SK-N-SH (cell line): ENCODE results near the gene ZNF786. TPM values are rescaled to one million over a fixed set of nuclear protein-coding genes. Genes with fewer than 3 reads are reported as not detected.

Experiments
- CTCF ChIA-PET: fragments of 300-600, 350-600 bp; formaldehyde crosslinking; extraction: SDS; loops from one replicate; lab custom pipeline; 2021; lab: Yijun Ruan, JAX
- POLR2A ChIA-PET: fragments of 350-600 bp; sonication (Branson Sonifier 250); formaldehyde crosslinking; extraction: SDS; loops from one replicate; lab custom pipeline; 2020; ENCODE audit warnings: antibody characterized with exemption, inconsistent platforms; lab: Yijun Ruan, JAX
- DNase-seq: peaks from one replicate; pipeline ENCODE4 v3.0.0; 2012
- H2AFZ ChIP-seq: fragments of 200-600 bp; sonication (generic); 2 replicates; pipeline ENCODE4 v1.8.1; 2016; ENCODE audit warnings: antibody characterized with exemption, mild to moderate bottlenecking, low read depth
- H3F3A ChIP-seq: fragments of 200-600 bp; sonication (generic); replicated peaks from 2 replicates; pipeline ENCODE3; 2016; ENCODE audit warnings: antibody characterized with exemption, mild to moderate bottlenecking; ENCODE audit not compliant: insufficient read depth
- H3K27ac ChIP-seq, 2 experiments: fragments of 200-500 bp in 1 of 2; fragments of 200-600 bp in 1 of 2; sonication (Bioruptor generic) in 1 of 2; sonication (generic), shearing (Covaris generic) in 1 of 2; 2 replicates each; pipeline versions ENCODE4 v1.5.1 to v1.6.1; 2014 to 2016; ENCODE audit warnings: low read depth in 2 of 2, inconsistent platforms in 1 of 2, low read length in 1 of 2, mild to moderate bottlenecking in 1 of 2, mixed read lengths in 1 of 2
- H3K27me3 ChIP-seq: fragments of 200-600 bp; sonication (generic), shearing (Covaris generic); 2 replicates; pipeline ENCODE4 v1.6.1; 2016; ENCODE audit warnings: mixed run types; ENCODE audit not compliant: insufficient read depth
- H3K36me3 ChIP-seq, 2 experiments: fragments of 200-500 bp in 1 of 2; fragments of 200-600 bp in 1 of 2; sonication (Bioruptor generic) in 1 of 2; sonication (generic) in 1 of 2; replicated peaks in 1 of 2; 2 replicates each; pipeline versions ENCODE3 to v1.5.1; 2014 to 2016; ENCODE audit warnings: low read length in 1 of 2, mild to moderate bottlenecking in 1 of 2; ENCODE audit not compliant: insufficient read depth in 2 of 2, control insufficient read depth in 1 of 2
- H3K4me1 ChIP-seq, 2 experiments: fragments of 200-500 bp in 1 of 2; fragments of 200-600 bp in 1 of 2; sonication (Bioruptor generic) in 1 of 2; sonication (generic), shearing (Covaris generic) in 1 of 2; 2 replicates each; pipeline versions ENCODE4 v1.5.1 to v1.6.1; 2014 to 2016; ENCODE audit warnings: low read depth in 1 of 2, low read length in 1 of 2, mixed run types in 1 of 2; ENCODE audit not compliant: insufficient read depth in 2 of 2, control insufficient read depth in 1 of 2
- H3K4me2 ChIP-seq: fragments of 200-600 bp; sonication (generic), shearing (Covaris generic); 2 replicates; pipeline ENCODE4 v1.6.1; 2017; ENCODE audit warnings: mixed run types
- H3K4me3 ChIP-seq, 2 experiments: fragments of 200-500 bp in 1 of 2; fragments of 200-600 bp in 1 of 2; sonication (Bioruptor generic) in 1 of 2; sonication (generic), shearing (Covaris generic) in 1 of 2; 2 replicates each; pipeline versions ENCODE4 v1.5.1 to v1.8.1; 2014 to 2016; ENCODE audit warnings: low read depth in 2 of 2, inconsistent platforms in 1 of 2, low read length in 1 of 2, mild to moderate bottlenecking in 1 of 2, mixed read lengths in 1 of 2, moderate library complexity in 1 of 2
- H3K79me2 ChIP-seq: fragments of 200-600 bp; sonication (generic); 2 replicates; pipeline ENCODE4 v1.8.1; 2017; ENCODE audit warnings: mild to moderate bottlenecking; ENCODE audit not compliant: insufficient read depth
- H3K9ac ChIP-seq: fragments of 200-600 bp; sonication (generic); 2 replicates; pipeline ENCODE4 v1.6.1; 2017; ENCODE audit warnings: mixed run types
- H3K9me2 ChIP-seq: fragments of 200-600 bp; sonication (generic); 2 replicates; pipeline ENCODE4 v1.6.1; 2017; ENCODE audit warnings: mixed run types
- H3K9me3 ChIP-seq: fragments of 200-600 bp; sonication (generic); 2 replicates; pipeline ENCODE4 v1.6.1; 2017; ENCODE audit warnings: mixed run types, mild to moderate bottlenecking, moderate library complexity
- H4K20me1 ChIP-seq: fragments of 200-600 bp; sonication (generic); 2 replicates; pipeline ENCODE4 v1.6.1; 2017; ENCODE audit warnings: mild to moderate bottlenecking, mixed run types; ENCODE audit not compliant: insufficient read depth
- CHD2 ChIP-seq: fragments of 150-350 bp; IDR thresholded peaks from 2 replicates; pipeline ENCODE4 v1.6.1; 2018; ENCODE audit warnings: low read length; ENCODE audit not compliant: partially characterized antibody
- FOSL2 ChIP-seq: IDR thresholded peaks from 2 replicates; pipeline ENCODE4 v1.4.0; 2012; ENCODE audit warnings: low read depth, mild to moderate bottlenecking, moderate library complexity, borderline replicate concordance
- FOXM1 ChIP-seq: IDR thresholded peaks from 2 replicates; pipeline ENCODE4 v1.4.0; 2012; ENCODE audit warnings: low read depth, mild to moderate bottlenecking
- GATA2 ChIP-seq: sonication (generic); formaldehyde crosslinking; IDR thresholded peaks from 2 replicates; pipeline ENCODE4 v1.5.0; 2020; ENCODE audit warnings: mild to moderate bottlenecking, missing genetic modification reagents
- JUND ChIP-seq: IDR thresholded peaks from 2 replicates; pipeline ENCODE4 v1.4.0; 2012
- MEF2A ChIP-seq: IDR thresholded peaks from 2 replicates; pipeline ENCODE4 v1.4.0; 2012; ENCODE audit warnings: low read depth, borderline replicate concordance
- NFIC ChIP-seq: IDR thresholded peaks from 2 replicates; pipeline ENCODE4 v1.4.0; 2012; ENCODE audit warnings: borderline replicate concordance
- RAD21 ChIP-seq: IDR thresholded peaks from 2 replicates; pipeline ENCODE4 v1.6.1; 2012; ENCODE audit warnings: mild to moderate bottlenecking, low read length
- TCF12 ChIP-seq: IDR thresholded peaks from 2 replicates; pipeline ENCODE4 v1.4.0; 2012
- TEAD4 ChIP-seq: IDR thresholded peaks from 2 replicates; pipeline ENCODE4 v1.4.0; 2012; ENCODE audit warnings: mild to moderate bottlenecking, borderline replicate concordance; ENCODE audit not compliant: insufficient read depth
- WGBS: methylation state at CpG from one replicate; pipeline ENCODE4 v1.1.6; 2017; ENCODE audit warnings: low lambda C conversion rate; 5-methylcytosine and 5-hydroxymethylcytosine counted together
- polyA plus RNA-seq, 3 experiments: library from polyadenylated mRNA; depleted of rRNA; stranded (reverse); fragments of >200 nt; gene quantifications; 2 replicates each; pipeline ENCODE4 v1.2.3, GENCODE V29; 2012
- TF ChIP-seq, protein P1 (sequence below): fragments of 150-350 bp; IDR thresholded peaks from 2 replicates; pipeline ENCODE4 v1.6.1; 2016; ENCODE audit warnings: mild to moderate bottlenecking, low read depth, low read length
- TF ChIP-seq, protein P2 (sequence below): IDR thresholded peaks from 2 replicates; pipeline ENCODE4; 2012

The ZNF786 gene
- polyA plus RNA-seq, 1 of the 3 experiments (the other 2 are of a cell fraction): 5.0 TPM

GRCh38 chr7:149053885-149054284 is 36.6 kb downstream of the ZNF786 start:
- H3K9me2 ChIP-seq: no peaks in the 10 kb centered on the region
- H3K4me1 ChIP-seq: no peaks in the 10 kb centered on the region
- no peaks in the 10 kb centered on the region for H4K20me1 ChIP-seq
- no peak overlapping the region for H3K27ac ChIP-seq
- no peaks in the 10 kb centered on the region for H3K79me2 ChIP-seq
- ChIA-PET CTCF (interaction anchor here (0.5 to 1.7 kb wide), 2 partner anchors 12 to 13 kb away, joined by 3 to 5 read pairs; no protein-coding TSS in a partner anchor), POLR2A (no interaction called here)
- H3K4me3 ChIP-seq: no peak overlapping the region
- TF ChIP-seq TEAD4: no peak
- TF ChIP-seq FOXM1: no peak
- TF ChIP-seq RAD21: no peak
- TF ChIP-seq, protein P1, sequence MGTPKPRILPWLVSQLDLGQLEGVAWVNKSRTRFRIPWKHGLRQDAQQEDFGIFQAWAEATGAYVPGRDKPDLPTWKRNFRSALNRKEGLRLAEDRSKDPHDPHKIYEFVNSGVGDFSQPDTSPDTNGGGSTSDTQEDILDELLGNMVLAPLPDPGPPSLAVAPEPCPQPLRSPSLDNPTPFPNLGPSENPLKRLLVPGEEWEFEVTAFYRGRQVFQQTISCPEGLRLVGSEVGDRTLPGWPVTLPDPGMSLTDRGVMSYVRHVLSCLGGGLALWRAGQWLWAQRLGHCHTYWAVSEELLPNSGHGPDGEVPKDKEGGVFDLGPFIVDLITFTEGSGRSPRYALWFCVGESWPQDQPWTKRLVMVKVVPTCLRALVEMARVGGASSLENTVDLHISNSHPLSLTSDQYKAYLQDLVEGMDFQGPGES: no peak
- no peak for TF ChIP-seq JUND
- no peak for TF ChIP-seq TCF12
- TF ChIP-seq NFIC: no peak
- TF ChIP-seq FOSL2: no peak
- no peak for TF ChIP-seq MEF2A
- no peak overlapping the region for H3K4me2 ChIP-seq
- H3K36me3 ChIP-seq: no peaks in the 10 kb centered on the region
- no peaks in the 10 kb centered on the region for H3K9me3 ChIP-seq
- no peak for DNase-seq
- no peaks in the 10 kb centered on the region for H3F3A ChIP-seq
- H3K27me3 ChIP-seq: no peaks in the 10 kb centered on the region
- 79% methylated on average over 8 of the region's 8 CpGs for WGBS
- H2AFZ ChIP-seq: no peak overlapping the region
- H3K9ac ChIP-seq: no peak overlapping the region

DNA sequence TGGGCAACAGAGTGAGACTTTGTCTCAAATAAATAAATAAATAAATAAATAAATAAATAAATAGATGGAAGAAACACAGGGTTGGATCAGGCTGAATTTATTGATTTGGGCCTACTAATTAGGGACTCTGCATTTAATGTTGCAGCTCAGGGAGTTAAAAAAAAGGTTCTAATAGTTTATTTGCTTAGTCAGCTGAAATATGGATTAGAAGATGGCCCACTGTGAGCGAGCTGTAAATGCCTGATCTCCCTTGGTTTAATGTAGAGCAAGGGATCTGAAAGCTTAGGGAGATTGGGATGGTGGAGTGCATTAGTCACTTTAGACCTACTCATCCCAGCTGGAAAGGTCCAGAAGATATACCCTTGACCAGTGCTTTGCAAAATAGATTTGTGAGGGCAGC is 37.1 kb downstream of the ZNF786 start:
- CTCF ChIA-PET: interaction anchor here (0.5 to 1.7 kb wide), 2 partner anchors 12 to 14 kb away, joined by 3 to 5 read pairs; no protein-coding TSS in a partner anchor
- 82% methylated on average over 1 of the region's 1 CpG for WGBS
- H3K9me3 ChIP-seq: no peaks in the 10 kb centered on the region
- no peaks in the 10 kb centered on the region for H3K9me2 ChIP-seq
- H4K20me1 ChIP-seq: no peaks in the 10 kb centered on the region
- no peak overlapping the region for H3K27ac ChIP-seq
- TF ChIP-seq GATA2 (CRISPR knock-in tag): no peak
- TF ChIP-seq FOSL2: no peak
- no peak for TF ChIP-seq CHD2
- TF ChIP-seq, protein P2, sequence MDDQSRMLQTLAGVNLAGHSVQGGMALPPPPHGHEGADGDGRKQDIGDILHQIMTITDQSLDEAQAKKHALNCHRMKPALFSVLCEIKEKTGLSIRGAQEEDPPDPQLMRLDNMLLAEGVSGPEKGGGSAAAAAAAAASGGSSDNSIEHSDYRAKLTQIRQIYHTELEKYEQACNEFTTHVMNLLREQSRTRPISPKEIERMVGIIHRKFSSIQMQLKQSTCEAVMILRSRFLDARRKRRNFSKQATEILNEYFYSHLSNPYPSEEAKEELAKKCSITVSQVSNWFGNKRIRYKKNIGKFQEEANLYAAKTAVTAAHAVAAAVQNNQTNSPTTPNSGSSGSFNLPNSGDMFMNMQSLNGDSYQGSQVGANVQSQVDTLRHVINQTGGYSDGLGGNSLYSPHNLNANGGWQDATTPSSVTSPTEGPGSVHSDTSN: no peak
- no peak for TF ChIP-seq TEAD4
- TF ChIP-seq, all 33 proteins: peak for 0
- POLR2A ChIA-PET: no interaction called here
- no peak overlapping the region for H3K4me2 ChIP-seq
- H3K4me3 ChIP-seq: no peak overlapping the region
- H3K27me3 ChIP-seq: no peaks in the 10 kb centered on the region
- no peaks in the 10 kb centered on the region for H3K79me2 ChIP-seq
- H3F3A ChIP-seq: no peaks in the 10 kb centered on the region
- no peaks in the 10 kb centered on the region for H3K36me3 ChIP-seq
- H3K4me1 ChIP-seq: no peaks in the 10 kb centered on the region
- DNase-seq: no peak
- H2AFZ ChIP-seq: no peak overlapping the region
- H3K9ac ChIP-seq: no peak overlapping the region
